GM12865 (cell line): ENCODE measurements around the gene STAG1.
A peak's percentile ranks its signal among the peaks of the same experiment; 100 is the strongest.
"Not testable (repeated sequence)": the region's sequence is repeated elsewhere in the genome, so short reads cannot be mapped to it uniquely, and the experiment has no call there.

Experiments used
- DNase-seq: peaks from one replicate; pipeline ENCODE4 v3.0.0; 2010; ENCODE audit warnings: low read depth
- H3K4me3 ChIP-seq: 2 replicates; pipeline ENCODE4 v1.5.1; 2011; ENCODE audit warnings: mild to moderate bottlenecking, low read depth, low read length, control low read depth
- CTCF ChIP-seq: IDR thresholded peaks from 2 replicates; pipeline ENCODE4 v1.5.1; 2011; ENCODE audit warnings: low read length, control low read depth, low read depth, inconsistent platforms; ENCODE audit not compliant: insufficient read depth; ENCODE audit errors: missing control alignments

The STAG1 gene

DNA sequence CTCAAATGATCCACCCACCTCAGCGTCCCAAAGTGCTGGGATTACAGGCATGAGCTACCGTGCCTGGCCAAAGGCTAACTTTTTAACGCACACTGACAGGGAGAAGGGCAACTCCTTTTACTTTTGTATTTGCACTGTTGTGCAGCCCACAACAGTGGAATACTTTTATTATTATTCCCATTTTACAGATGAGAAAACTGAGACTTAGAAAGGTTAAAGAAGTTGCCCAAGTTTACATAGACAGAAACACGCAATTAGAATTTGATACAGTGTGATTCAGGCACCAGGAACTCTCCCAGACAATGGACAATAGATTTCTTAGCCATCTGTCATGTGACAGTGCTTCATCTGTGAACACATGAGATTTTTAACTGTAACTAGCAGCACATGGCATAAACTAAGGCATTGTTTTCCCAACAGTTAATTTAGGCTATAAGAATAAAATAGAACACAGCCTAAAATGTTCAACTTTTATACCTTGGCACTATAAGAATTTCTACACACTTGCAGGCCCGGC is 18.8 kb downstream of the STAG1 start:
- no peak for TF ChIP-seq CTCF
- DNase-seq = no peak
- no peak overlapping the region for H3K4me3 ChIP-seq

- TF ChIP-seq CTCF = no peak
- no peak overlapping the region for H3K4me3 ChIP-seq
- DNase-seq = no peak
These were observed 20.8 kb downstream of the STAG1 start for GRCh38 chr3:136731274-136731884.

GRCh38 chr3:136730595-136731273 is 21.4 kb downstream of the STAG1 start:
- peak; percentile 56 for DNase-seq
- H3K4me3 ChIP-seq = no peak overlapping the region
- no peak for TF ChIP-seq CTCF

- no peak for DNase-seq
- H3K4me3 ChIP-seq = no peak overlapping the region
- TF ChIP-seq CTCF = no peak
These were observed 23.3 kb downstream of the STAG1 start for GRCh38 chr3:136728918-136729317.

DNA sequence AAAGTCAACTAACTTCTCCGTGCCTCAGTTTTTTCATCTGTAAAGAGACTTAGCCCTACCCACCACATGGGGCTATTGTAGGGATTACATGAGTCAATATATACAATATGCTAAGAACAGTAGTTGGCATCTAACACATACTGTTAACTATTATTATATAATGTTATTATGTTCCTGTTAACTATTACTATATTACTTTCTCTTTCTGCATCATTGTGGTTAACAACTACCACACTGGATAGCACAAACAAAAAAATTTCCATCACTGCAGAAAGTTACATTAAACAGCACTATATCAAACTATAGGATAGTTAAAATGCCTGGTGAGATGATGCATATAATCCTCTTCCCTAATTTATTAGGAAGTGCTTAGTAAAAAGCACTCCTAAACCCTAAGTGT is 23.7 kb downstream of the STAG1 start:
- no peak overlapping the region for H3K4me3 ChIP-seq
- DNase-seq = no peak
- no peak for TF ChIP-seq CTCF

GRCh38 chr3:136725468-136725867 is 26.7 kb downstream of the STAG1 start:
- H3K4me3 ChIP-seq = no peak overlapping the region
- no peak for DNase-seq
- no peak for TF ChIP-seq CTCF

DNA sequence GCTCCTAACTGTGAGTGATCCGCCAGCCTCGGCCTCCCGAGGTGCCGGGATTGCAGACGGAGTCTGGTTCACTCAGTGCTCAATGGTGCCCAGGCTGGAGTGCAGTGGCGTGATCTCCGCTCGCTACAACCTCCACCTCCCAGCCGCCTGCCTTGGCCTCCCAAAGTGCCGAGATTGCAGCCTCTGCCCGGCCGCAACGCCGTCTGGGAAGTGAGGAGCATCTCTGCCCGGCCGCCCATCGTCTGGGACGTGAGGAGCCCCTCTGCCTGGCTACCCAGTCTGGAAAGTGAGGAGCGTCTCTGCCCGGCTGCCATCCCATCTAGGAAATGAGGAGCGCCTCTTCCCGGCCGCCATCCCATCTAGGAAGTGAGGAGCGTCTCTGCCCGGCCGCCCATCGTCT is 29.3 kb downstream of the STAG1 start:
- H3K4me3 ChIP-seq, DNase-seq: not testable (repeated sequence)

- not testable (repeated sequence) for H3K4me3 ChIP-seq, DNase-seq
These were observed 29.8 kb downstream of the STAG1 start for GRCh38 chr3:136722399-136722798.
